ENCODE measurements around the gene ETFB. TPM values are rescaled to one million over a fixed set of nuclear protein-coding genes. Genes with fewer than 3 reads are reported as not detected.

ETFB gene
- polyA plus RNA-seq, 1 of the 3 experiments (the other 2 are of a cell fraction): 169 TPM

- 91% methylated on average over 12 of the region's 13 CpGs for WGBS (ENCODE audit: low lambda C conversion rate)
- Histone ChIP-seq H3K9ac (no peak overlapping the region), H3K9me3 (no peaks in the 10 kb centered on the region), H3K27ac (ENCODE audit: low read depth in 2 of 2, low read length in 1 of 2) (no peak overlapping the region), H3K4me1 (ENCODE audit: control insufficient read depth in 1 of 2, insufficient read depth in 2 of 2, low read depth in 1 of 2, low read length in 1 of 2) (peaks cover 0 to 8% of the 10 kb centered on the region in 2 experiments; a peak in 1 of 4 replicates), H2AFZ (ENCODE audit: low read depth) (no peak overlapping the region), H3K4me3 (ENCODE audit: low read depth in 2 of 2, low read length in 1 of 2) (no peak overlapping the region), H3K4me2 (no peak overlapping the region), H3F3A (replicated peaks; ENCODE audit: insufficient read depth) (peaks cover 3% of the 10 kb centered on the region), H3K27me3 (ENCODE audit: insufficient read depth) (no peaks in the 10 kb centered on the region), H3K9me2 (no peaks in the 10 kb centered on the region), H3K36me3 (replicated peaks in 1 of 2; ENCODE audit: control insufficient read depth in 1 of 2, insufficient read depth in 2 of 2, low read length in 1 of 2) (no peaks in the 10 kb centered on the region), H4K20me1 (ENCODE audit: insufficient read depth) (no peaks in the 10 kb centered on the region), H3K79me2 (ENCODE audit: insufficient read depth) (no peaks in the 10 kb centered on the region)
- CTCF ChIA-PET: interaction anchor here (0.9 to 2.1 kb wide), 4 partner anchors 14 to 319 kb away, joined by 3 to 7 read pairs (median 4); no protein-coding TSS in a partner anchor
- POLR2A ChIA-PET: no interaction called here
- DNase-seq: no peak
- no peak for TF ChIP-seq SMC3 (IDR thresholded peaks at IDR 0.05; ENCODE audit: low read depth, low read length)
- TF ChIP-seq EP300 (IDR thresholded peaks at IDR 0.05; ENCODE audit: borderline replicate concordance in 1 of 2, low read depth in 1 of 2, low read length in 1 of 2): no peak
- no peak for TF ChIP-seq CTCF (IDR thresholded peaks at IDR 0.05)
- TF ChIP-seq TCF12 (IDR thresholded peaks at IDR 0.05): no peak
- TF ChIP-seq MAX (IDR thresholded peaks at IDR 0.05; ENCODE audit: low read depth): no peak
- TF ChIP-seq RAD21 (IDR thresholded peaks at IDR 0.05; ENCODE audit: low read length): no peak
- no peak for TF ChIP-seq RFX5 (IDR thresholded peaks at IDR 0.05; ENCODE audit: low read length)
- no peak for TF ChIP-seq JUND (IDR thresholded peaks at IDR 0.05)
- no peak for TF ChIP-seq GABPA (IDR thresholded peaks at IDR 0.05; ENCODE audit: low read depth)
- TF ChIP-seq GATA2 (CRISPR knock-in tag; IDR thresholded peaks at IDR 0.05): no peak
- no peak for TF ChIP-seq FOXJ3 (CRISPR knock-in tag; IDR thresholded peaks at IDR 0.05)
- no peak for TF ChIP-seq YY1 (IDR thresholded peaks at IDR 0.05; ENCODE audit: low read depth)
- no peak for TF ChIP-seq FOSL2 (IDR thresholded peaks at IDR 0.05; ENCODE audit: borderline replicate concordance, low read depth)
- no peak for TF ChIP-seq NFIC (IDR thresholded peaks at IDR 0.05; ENCODE audit: borderline replicate concordance)
These were observed 28.9 kb downstream of the ETFB start for GRCh38 chr19:51337141-51337860.

- no peaks in the 10 kb centered on the region for H3K36me3 ChIP-seq (replicated peaks in 1 of 2; ENCODE audit: control insufficient read depth in 1 of 2, insufficient read depth in 2 of 2, low read length in 1 of 2)
- H3K27me3 ChIP-seq (ENCODE audit: insufficient read depth): no peaks in the 10 kb centered on the region
- H3K79me2 ChIP-seq (ENCODE audit: insufficient read depth): no peaks in the 10 kb centered on the region
- no peak overlapping the region for H2AFZ ChIP-seq (ENCODE audit: low read depth)
- no peak overlapping the region for H3K4me2 ChIP-seq
- no peaks in the 10 kb centered on the region; a peak in 1 of 4 replicates for H3K4me1 ChIP-seq (ENCODE audit: control insufficient read depth in 1 of 2, insufficient read depth in 2 of 2, low read depth in 1 of 2, low read length in 1 of 2)
- H3K27ac ChIP-seq (ENCODE audit: low read depth in 2 of 2, low read length in 1 of 2): no peak overlapping the region
- no peaks in the 10 kb centered on the region for H3F3A ChIP-seq (replicated peaks; ENCODE audit: insufficient read depth)
- ChIA-PET POLR2A (interaction anchor here (0.7 kb wide), 1 partner anchor 51 kb away, joined by 5 read pairs; no protein-coding TSS in a partner anchor), CTCF (no interaction called here)
- H3K9ac ChIP-seq: no peak overlapping the region
- H3K9me3 ChIP-seq: no peaks in the 10 kb centered on the region
- no peaks in the 10 kb centered on the region for H4K20me1 ChIP-seq (ENCODE audit: insufficient read depth)
- no peaks in the 10 kb centered on the region for H3K9me2 ChIP-seq
- DNase-seq: peak; percentile 58
- no peak for TF ChIP-seq TCF12 (IDR thresholded peaks at IDR 0.05)
- no peak for TF ChIP-seq TAF1 (IDR thresholded peaks at IDR 0.05; ENCODE audit: borderline replicate concordance, low read depth, low read length)
- no peak for TF ChIP-seq MAX (IDR thresholded peaks at IDR 0.05; ENCODE audit: low read depth)
- no peak for TF ChIP-seq NRF1 (IDR thresholded peaks at IDR 0.05; ENCODE audit: low read depth, low read length)
- TF ChIP-seq SMC3 (IDR thresholded peaks at IDR 0.05; ENCODE audit: low read depth, low read length): no peak
- TF ChIP-seq CHD2 (IDR thresholded peaks at IDR 0.05; ENCODE audit: low read length, partially characterized antibody): no peak
- H3K4me3 ChIP-seq (ENCODE audit: low read depth in 2 of 2, low read length in 1 of 2): no peak overlapping the region
- 67% methylated on average over 13 of the region's 13 CpGs for WGBS (ENCODE audit: low lambda C conversion rate)
These were observed 32.2 kb downstream of the ETFB start for GRCh38 chr19:51333836-51334460.
